ENCODE results near the gene DSCAML1. TPM values are rescaled to one million over a fixed set of nuclear protein-coding genes. Genes with fewer than 3 reads are reported as not detected.

DSCAML1 gene
- total RNA-seq, 1 experiment from 2014 or later, result not detected

DNA sequence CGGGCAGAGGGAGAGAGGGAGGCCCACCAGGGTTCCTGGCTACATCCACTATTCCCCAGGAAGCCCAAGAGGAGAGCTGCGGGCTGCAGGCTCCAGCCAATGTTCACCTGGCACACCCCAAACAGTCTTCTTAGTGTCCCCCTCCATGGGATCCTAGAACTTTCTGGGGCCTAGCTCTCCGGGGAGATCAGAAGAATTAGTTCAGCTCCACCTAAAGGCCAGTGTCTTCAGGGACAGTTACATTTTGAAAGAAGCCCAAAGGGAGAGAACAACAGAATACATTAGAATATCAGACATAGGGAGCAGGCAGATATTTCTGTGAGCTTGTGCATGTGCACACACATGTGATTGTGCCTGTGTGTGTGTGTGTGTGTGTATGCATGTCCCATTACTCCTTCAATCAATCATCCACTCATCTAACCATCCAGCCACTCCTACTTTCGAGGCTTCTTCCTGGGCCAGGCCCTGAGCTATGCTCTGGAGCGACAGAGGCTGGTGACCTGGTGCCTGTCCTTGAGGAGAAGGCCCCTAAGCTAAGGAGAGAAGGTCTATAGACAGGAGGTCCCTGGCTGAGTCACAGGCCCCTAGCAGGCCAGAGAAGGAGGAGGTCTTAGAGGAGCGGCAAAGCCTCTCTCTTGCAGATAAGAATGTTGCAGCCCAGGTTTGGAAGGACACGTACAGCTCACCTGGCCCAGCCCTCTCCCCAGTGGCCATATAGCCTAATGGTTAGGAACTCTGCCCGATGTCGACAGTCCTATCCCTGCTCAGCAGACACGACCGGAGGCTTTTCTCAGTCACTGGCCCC lies 165.5 kb downstream of the DSCAML1 start:
- DNase-seq (ENCODE audit: low read depth, low spot score) (no peak), ATAC-seq (peak; percentile 42; the same call in 1 of the 2 replicates)
- H3K9me3 ChIP-seq (ENCODE audit: control insufficient read depth in 1 of 2, insufficient read depth in 1 of 2, low read depth in 1 of 2, low read length in 2 of 2), result no peaks in the 10 kb centered on the region
- no peak overlapping the region for H3K27ac ChIP-seq (ENCODE audit: low read depth, low read length)
- no peaks in the 10 kb centered on the region for H3K36me3 ChIP-seq (ENCODE audit: control insufficient read depth in 1 of 2, insufficient read depth in 2 of 2, low read length in 2 of 2)
- ChIA-PET POLR2A (no interaction called here), RAD21 (ENCODE audit: low non-redundant PET in 1 of 2, low total read pairs in 2 of 2, uncharacterized antibody in 2 of 2, unreplicated experiment in 2 of 2) (interaction anchor here in 1 of 2 experiments (0.6 kb wide), 1 partner anchor 103 kb away, joined by 3 read pairs; no protein-coding TSS in a partner anchor), CTCF (interaction anchor here (1.3 kb wide), 1 partner anchor 10 kb away, joined by 6 read pairs; no protein-coding TSS in a partner anchor)
- no peaks in the 10 kb centered on the region for H3K9me2 ChIP-seq (ENCODE audit: insufficient read depth)
- H3K27me3 ChIP-seq (ENCODE audit: insufficient read depth, low read length), result peaks cover 32% of the 10 kb centered on the region
- no TSS peak for BruUV-seq (replicated peaks)
- intact Hi-C loops (cut with micrococcal nuclease), result no loop called here
- H3K9ac ChIP-seq (ENCODE audit: low read length), result no peak overlapping the region
- no peaks in the 10 kb centered on the region for H3K4me1 ChIP-seq (ENCODE audit: control insufficient read depth in 1 of 2, insufficient read depth in 2 of 2, low read length in 2 of 2)
- no peak overlapping the region for H2AFZ ChIP-seq (ENCODE audit: low read depth, low read length, poor library complexity, severe bottlenecking)
- TF ChIP-seq ZFX (IDR thresholded peaks at IDR 0.05) (no peak), ELF1 (IDR thresholded peaks at IDR 0.05; ENCODE audit: borderline replicate concordance, low read depth) (no peak), POLR2A (IDR thresholded peaks at IDR 0.05; ENCODE audit: borderline replicate concordance, extremely low read depth, insufficient read depth, insufficient read length) (no peak), POLR2AphosphoS5 (IDR thresholded peaks at IDR 0.05; ENCODE audit: low read depth, low read length) (no peak), SP1 (IDR thresholded peaks at IDR 0.05; ENCODE audit: low read depth) (no peak), EZH2phosphoT487 (IDR thresholded peaks at IDR 0.05; ENCODE audit: borderline replicate concordance) (no peak), MAX (IDR thresholded peaks at IDR 0.05) (no peak), ZBTB33 (IDR thresholded peaks at IDR 0.05; ENCODE audit: extremely low read depth, insufficient replicate concordance, low read length) (no peak), EZH2 (IDR thresholded peaks at IDR 0.05) (no peak), CBX3 (IDR thresholded peaks at IDR 0.05; ENCODE audit: low read depth) (no peak), TCF7L2 (IDR thresholded peaks at IDR 0.05; ENCODE audit: borderline replicate concordance, extremely low read depth, insufficient read depth, insufficient read length) (no peak), RAD21 (IDR thresholded peaks at IDR 0.05; ENCODE audit: low read depth) (no peak)
- TF ChIP-seq, protein P1, sequence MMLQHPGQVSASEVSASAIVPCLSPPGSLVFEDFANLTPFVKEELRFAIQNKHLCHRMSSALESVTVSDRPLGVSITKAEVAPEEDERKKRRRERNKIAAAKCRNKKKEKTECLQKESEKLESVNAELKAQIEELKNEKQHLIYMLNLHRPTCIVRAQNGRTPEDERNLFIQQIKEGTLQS (IDR thresholded peaks at IDR 0.05), result no peak
- H3K4me2 ChIP-seq (ENCODE audit: low read length), result no peak overlapping the region
- H3K79me2 ChIP-seq (ENCODE audit: insufficient read depth, low read length), result no peaks in the 10 kb centered on the region
- H4K20me1 ChIP-seq (ENCODE audit: insufficient read depth), result no peaks in the 10 kb centered on the region
- H3K4me3 ChIP-seq (replicated peaks in 1 of 2; ENCODE audit: low read depth in 1 of 2, low read length in 2 of 2), result no peak overlapping the region

Measured in HCT116 (cell line).